HG02852 (cell line): ENCODE measurements around the gene MRPS34.
"Not testable (repeated sequence)": the region's sequence is repeated elsewhere in the genome, so short reads cannot be mapped to it uniquely, and the experiment has no call there.

Experiments
- ATAC-seq: cut with Tn5 transposase; IDR thresholded peaks from one replicate; pipeline ENCODE4 v1.9.1; 2021; ENCODE audit warnings: mild to moderate bottlenecking, moderate library complexity; ENCODE audit not compliant: unreplicated experiment

Gene MRPS34

GRCh38 chr16:1772908-1773702 lies at the start of gene MRPS34:
Gene MRPS34 (minus strand): TSS chr16:1773134. CDS start chr16:1773119, 15 bp downstream.
- ATAC-seq: peak; percentile 43

GRCh38 chr16:1821861-1822611 lies 49.1 kb upstream of the MRPS34 start:
- no peak for ATAC-seq

- no peak for ATAC-seq
These were observed 48.0 kb upstream of the MRPS34 start for GRCh38 chr16:1820946-1821290.

- ATAC-seq: no peak
These were observed 47.4 kb upstream of the MRPS34 start for GRCh38 chr16:1820096-1820945.

GRCh38 chr16:1819611-1820010 lies 46.7 kb upstream of the MRPS34 start:
- no peak for ATAC-seq

- no peak for ATAC-seq
These were observed 46.1 kb upstream of the MRPS34 start for GRCh38 chr16:1818873-1819525.

GRCh38 chr16:1818204-1818872 lies 45.4 kb upstream of the MRPS34 start:
- no peak for ATAC-seq

- ATAC-seq: no peak
These were observed 44.8 kb upstream of the MRPS34 start for GRCh38 chr16:1817716-1818115.

GRCh38 chr16:1817276-1817589 lies 44.3 kb upstream of the MRPS34 start:
- no peak for ATAC-seq

- ATAC-seq: no peak
These were observed 43.7 kb upstream of the MRPS34 start for GRCh38 chr16:1816396-1817275.

- ATAC-seq: no peak
These were observed 42.5 kb upstream of the MRPS34 start for GRCh38 chr16:1815461-1815860.

GRCh38 chr16:1812732-1813163 lies 39.8 kb upstream of the MRPS34 start:
- ATAC-seq: no peak

GRCh38 chr16:1810536-1810935 lies 37.6 kb upstream of the MRPS34 start:
- ATAC-seq: no peak

- no peak for ATAC-seq
These were observed 37.2 kb upstream of the MRPS34 start for GRCh38 chr16:1810106-1810505.

- no peak for ATAC-seq
These were observed 36.4 kb upstream of the MRPS34 start for GRCh38 chr16:1809281-1809801.

- ATAC-seq: no peak
These were observed 35.8 kb upstream of the MRPS34 start for GRCh38 chr16:1808691-1809090.

- no peak for ATAC-seq
These were observed 34.7 kb upstream of the MRPS34 start for GRCh38 chr16:1807626-1808025.

GRCh38 chr16:1800701-1801100 lies 27.8 kb upstream of the MRPS34 start:
- ATAC-seq: no peak

- not testable (repeated sequence) for ATAC-seq
These were observed 26.3 kb upstream of the MRPS34 start for GRCh38 chr16:1799263-1799662.
